Stimulated activated CD8-positive, alpha-beta memory T cell treated with anti-CD3 and anti-CD28 coated beads, Interleukin-12 subunit alpha, Interleukin-12 subunit beta, amount 100 ng/mL, for 24 hours (primary cell): Measurements from ENCODE around the gene RNF112.
A peak's percentile ranks its signal among the peaks of the same experiment; 100 is the strongest.

Experiments used
- DNase-seq: peaks from one replicate; pipeline ENCODE4 v3.0.0-alpha.2; 2020; ENCODE audit errors: extremely low read depth

RNF112 gene

GRCh38 chr17:19410875-19411620 lies at the start of gene RNF112:
RNF112 (plus strand) TSS chr17:19411232; CDS start chr17:19411409, 177 bp downstream.
- DNase-seq = no peak

GRCh38 chr17:19361326-19361725 lies 49.7 kb upstream of the RNF112 start:
- DNase-seq = no peak

GRCh38 chr17:19361944-19362276 lies 49.1 kb upstream of the RNF112 start:
- DNase-seq = no peak

DNA sequence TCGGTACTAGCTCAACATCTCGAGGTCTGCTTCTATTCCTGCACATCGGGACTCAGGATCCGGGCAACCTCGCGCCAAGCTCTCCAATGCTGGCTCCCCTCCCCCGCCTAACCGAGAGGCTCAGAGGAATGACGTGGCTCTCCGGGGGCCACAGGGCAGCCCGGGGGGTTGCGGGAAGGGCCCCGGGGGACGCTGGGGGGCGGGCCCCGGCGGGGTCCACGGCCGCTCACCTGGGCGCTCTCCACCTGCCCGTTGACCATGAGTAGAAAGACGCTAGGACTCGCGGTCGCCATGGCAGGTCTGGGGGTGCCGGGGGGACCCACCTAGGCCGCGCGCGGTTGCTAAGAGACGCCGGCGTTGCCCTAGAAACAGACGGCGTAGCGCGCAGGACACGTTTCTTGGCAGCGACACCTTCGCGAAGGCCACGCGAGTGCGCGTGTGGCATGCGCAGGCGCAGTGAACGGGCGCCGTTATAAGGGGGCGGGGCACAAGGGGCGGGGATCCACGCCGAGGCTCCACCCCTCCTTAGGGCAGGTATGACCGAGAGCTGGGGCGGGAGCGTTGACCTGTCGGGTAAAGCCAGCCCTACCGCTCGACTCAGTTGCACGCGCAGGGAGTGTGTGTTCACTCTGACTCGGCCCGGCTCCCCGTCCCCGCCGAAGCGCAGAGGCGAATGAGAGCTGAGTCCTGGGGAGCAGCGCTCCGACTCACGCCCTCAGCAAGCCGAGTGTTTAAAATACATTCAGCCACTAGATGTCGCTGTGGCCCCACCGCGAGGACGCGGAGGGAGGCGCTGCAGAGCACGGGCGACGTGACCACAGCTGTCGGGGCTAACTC lies 48.5 kb upstream of the RNF112 start, which contains the start of gene B9D1:
B9D1 (minus strand) TSS at position 447 of the 837 bp plus-strand sequence; CDS start at position 293, 154 bp downstream.
- DNase-seq = peak; percentile 76

- no peak for DNase-seq
These were observed 48.0 kb upstream of the RNF112 start for GRCh38 chr17:19363114-19363438.

- DNase-seq = no peak
These were observed 47.5 kb upstream of the RNF112 start for GRCh38 chr17:19363460-19364035.

GRCh38 chr17:19364699-19365498 lies 46.1 kb upstream of the RNF112 start:
- DNase-seq = no peak

DNA sequence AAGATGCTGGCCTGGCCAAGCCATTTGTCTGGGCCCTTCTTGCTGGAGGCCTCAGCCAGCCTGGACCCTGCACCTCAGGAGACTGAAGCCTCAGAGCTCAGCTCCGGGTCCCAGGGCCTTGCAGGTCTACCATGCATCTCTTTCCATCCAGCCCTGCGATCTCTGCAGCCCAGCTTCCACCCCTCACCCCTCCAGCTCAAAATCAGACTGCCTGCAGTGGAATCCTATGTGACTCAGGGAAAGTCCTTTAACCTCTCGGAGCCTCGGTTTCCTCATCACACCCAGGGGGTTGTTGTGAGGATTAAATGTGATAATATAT lies 45.6 kb upstream of the RNF112 start:
- DNase-seq = no peak

DNA sequence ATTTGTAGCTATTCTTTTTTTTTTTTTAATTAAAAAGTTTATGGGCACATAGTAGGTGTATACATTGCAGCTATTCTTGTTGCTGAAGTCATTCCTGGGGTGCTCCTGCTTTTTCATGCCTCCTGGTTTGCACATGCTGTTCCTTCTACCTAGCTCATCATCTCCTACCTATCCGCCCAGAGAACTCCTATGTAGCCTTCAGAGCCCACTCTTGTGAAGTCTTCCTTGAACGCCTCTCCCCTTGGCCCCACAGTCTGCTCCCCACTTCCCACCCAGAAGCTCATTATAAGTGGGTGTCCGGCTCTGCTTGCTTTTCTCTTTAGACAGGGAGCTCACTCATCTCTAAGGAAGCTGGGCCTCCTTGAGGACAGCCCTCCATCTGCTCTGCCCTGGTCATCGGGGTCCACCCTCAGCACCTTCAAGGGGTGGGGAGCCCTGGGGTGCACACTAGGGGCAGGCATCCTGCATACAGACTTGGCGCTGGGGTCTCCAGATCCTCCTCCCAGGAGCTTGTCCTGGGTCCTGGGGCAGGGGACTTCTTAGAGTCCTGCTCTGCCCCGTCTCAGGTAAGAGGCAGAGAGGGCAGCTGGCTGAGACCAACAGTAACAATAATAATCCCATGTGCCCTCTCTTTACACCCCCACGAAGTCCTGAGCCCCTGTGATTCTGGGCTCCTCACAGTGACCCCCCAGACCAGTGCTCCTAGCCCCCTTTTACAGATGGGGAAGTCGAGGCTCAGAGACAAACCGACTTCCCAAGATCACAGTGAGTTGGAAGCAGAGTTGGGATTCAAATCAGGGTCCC lies 45.0 kb upstream of the RNF112 start:
- DNase-seq = no peak

DNA sequence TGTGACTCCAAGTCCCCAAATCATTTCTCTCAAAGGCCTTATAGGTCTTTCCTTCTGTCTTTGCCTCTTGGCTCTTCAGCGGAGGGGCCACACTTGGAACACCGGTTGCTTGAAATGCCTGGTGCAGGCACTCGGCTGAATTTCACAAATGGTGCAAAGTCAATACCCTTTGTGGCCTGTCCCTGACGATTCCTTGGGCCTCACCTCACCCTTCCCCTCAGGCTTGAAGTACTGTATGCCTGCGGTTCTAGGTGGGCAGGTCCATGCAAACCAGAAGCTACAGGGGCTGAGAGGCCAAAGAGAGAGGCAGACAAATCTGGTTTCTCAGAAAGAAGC lies 44.4 kb upstream of the RNF112 start:
- DNase-seq = no peak

GRCh38 chr17:19368229-19368628 lies 42.8 kb upstream of the RNF112 start:
- no peak for DNase-seq

- no peak for DNase-seq
These were observed 41.8 kb upstream of the RNF112 start for GRCh38 chr17:19369107-19369778.

- no peak for DNase-seq
These were observed 41.1 kb upstream of the RNF112 start for GRCh38 chr17:19369846-19370492.

GRCh38 chr17:19370493-19370960 lies 40.5 kb upstream of the RNF112 start:
- no peak for DNase-seq

- no peak for DNase-seq
These were observed 39.6 kb upstream of the RNF112 start for GRCh38 chr17:19371259-19372010.

- no peak for DNase-seq
These were observed 39.0 kb upstream of the RNF112 start for GRCh38 chr17:19372011-19372370.

DNA sequence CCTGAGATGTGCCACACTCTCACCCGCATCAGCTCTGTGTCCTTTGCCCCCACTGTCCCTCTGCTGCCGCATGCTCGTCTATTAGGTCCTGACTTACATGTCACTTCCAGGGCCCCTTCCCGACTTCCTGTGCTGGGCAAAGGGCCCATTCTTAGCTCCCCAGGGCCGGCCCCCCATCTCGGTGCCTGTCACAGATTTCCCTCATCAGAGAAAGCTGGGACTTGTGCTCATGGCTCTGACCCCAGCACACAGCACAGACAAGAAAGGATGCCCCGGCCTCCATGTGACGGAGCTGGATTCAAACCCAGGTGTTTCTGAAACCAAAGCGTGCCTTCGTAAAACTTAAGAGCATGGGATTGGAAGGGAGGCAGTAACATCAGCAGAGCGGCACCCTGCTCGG lies 38.6 kb upstream of the RNF112 start:
- no peak for DNase-seq

GRCh38 chr17:19372866-19373504 lies 38.0 kb upstream of the RNF112 start:
- no peak for DNase-seq

DNA sequence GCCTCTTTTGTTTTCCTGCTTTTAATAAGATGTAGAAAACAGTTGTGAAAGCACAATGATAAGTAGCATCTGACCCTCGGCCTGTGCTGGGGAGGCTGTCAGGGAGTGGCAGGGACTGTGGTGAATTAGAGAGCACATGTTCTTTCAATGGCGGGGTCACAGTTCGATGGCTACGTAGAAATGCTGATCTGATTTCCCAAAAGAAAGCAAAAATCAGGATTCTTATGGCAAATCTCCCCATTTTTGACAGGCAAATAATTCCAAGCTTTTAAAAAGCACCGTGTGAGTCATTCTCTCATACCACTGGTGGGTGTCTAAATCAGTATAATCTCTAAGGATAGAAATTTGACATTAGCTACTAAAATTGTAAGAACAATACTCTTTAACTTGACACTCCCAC lies 36.9 kb upstream of the RNF112 start:
- no peak for DNase-seq
